HG03066 (cell line): ENCODE data around the gene PYROXD2.

Experiments used
- ATAC-seq: cut with Tn5 transposase; IDR thresholded peaks from one replicate; pipeline ENCODE4 v1.9.1; 2021; ENCODE audit warnings: low read depth; ENCODE audit not compliant: unreplicated experiment

PYROXD2 gene

GRCh38 chr10:98414932-98415730 lies at the start of gene PYROXD2:
Gene PYROXD2 (minus strand): TSS chr10:98415182. CDS start chr10:98415135, 47 bp downstream.
- ATAC-seq, result peak; percentile 68

- no peak for ATAC-seq
These were observed 49.2 kb upstream of the PYROXD2 start for GRCh38 chr10:98463976-98464754.

- ATAC-seq, result no peak
These were observed 48.0 kb upstream of the PYROXD2 start for GRCh38 chr10:98463016-98463415.

DNA sequence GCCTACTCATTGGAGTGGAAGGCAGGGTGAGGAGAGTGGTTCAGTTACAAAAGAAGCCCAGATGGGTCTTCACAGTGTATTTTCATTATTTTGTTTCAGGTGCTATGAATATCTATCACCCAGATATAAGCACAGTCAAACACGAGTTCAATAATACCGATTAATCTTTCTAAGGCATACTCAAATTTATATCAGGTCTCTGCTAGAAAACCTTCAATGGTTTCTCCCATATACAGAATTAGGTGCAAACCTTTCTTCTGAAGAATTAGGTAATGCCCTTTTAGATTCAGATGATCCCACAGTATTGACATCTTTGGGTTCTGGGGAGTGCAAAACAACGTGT lies 46.5 kb upstream of the PYROXD2 start:
- no peak for ATAC-seq

GRCh38 chr10:98460837-98461499 lies 46.0 kb upstream of the PYROXD2 start:
- ATAC-seq, result no peak

DNA sequence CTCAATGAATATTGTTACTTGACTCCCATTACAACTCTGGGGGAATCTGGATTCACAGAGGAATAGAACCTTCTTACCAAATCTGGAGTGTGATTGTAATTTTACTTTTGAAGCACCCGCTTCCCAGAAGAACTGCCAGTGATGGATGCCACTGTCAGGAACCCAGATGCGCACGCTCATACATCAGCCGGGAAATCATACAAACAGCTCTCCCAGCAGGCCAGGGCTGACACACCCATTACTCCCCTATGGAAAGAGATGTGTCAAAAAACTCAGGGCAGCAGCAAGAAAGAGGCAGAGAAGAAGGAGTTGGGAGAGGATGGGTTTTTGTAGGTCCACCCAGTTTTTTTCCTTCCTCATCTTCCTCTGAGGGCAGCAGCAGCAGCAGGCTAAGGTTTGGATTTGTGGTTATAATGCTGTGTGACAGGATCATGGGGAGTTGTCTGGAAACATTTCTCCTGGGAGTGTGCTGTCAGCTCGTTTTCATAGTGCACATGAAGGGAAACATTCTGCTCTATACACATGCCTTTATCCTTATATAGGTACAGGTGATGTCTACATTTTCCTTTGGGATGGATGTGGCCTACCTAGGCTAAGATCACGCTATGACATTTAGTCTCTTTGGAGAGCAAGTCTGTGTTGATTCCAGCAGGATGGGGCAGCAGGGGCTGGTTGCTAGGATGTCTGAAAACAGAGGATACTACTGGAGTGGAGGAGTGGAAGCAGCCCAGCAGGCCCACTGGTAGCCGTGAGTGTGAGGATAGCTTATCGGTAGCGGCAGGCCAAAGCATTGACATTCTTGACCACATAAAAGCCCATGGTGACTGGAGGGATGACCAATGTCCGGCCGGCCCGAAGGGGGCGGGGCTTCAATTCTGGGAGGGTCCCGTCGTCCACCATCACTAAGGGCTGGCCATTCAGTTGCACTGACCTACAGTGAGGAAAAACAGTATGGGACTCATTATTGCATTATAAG lies 44.1 kb upstream of the PYROXD2 start:
- ATAC-seq, result no peak

GRCh38 chr10:98457721-98458120 lies 42.7 kb upstream of the PYROXD2 start:
- ATAC-seq, result no peak

DNA sequence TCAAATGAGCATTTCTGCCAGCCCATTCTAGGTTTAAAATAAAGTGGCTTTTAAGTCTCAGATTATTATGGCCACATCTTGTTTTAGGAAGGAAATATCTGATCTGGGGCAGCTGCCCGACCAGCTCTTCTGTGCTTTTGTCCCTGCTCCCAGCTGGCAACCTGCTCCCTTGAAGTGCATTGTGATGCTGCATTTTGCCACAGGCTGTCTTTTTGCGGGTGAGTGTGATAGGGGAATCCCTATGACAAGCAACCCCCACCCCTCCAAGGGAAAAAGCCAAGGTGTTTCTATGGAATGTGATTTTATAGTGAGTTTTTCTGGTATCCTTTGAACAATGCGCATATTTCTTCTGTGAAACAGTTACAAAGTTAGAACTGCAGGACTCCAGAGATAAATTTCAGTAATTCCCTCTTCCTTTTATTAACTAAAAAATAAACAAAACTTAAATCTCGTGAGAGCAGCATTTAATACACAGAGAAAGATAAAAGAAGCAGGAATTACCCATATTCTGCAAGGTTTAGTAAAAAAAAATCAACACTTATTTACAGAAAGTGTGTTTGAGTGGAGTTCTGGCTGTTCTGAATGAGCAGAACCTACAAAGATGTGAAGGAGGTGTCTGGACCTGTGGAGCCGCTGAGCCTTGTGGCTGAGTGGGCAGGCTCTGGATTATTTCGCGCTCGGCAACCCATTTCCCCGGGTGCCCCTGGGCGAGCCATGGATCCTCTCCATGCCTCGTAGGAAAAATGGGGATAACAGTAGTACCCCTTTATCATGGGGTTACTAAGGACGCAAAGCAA lies 41.9 kb upstream of the PYROXD2 start:
- no peak for ATAC-seq

GRCh38 chr10:98456043-98456570 lies 41.1 kb upstream of the PYROXD2 start:
- ATAC-seq, result no peak

DNA sequence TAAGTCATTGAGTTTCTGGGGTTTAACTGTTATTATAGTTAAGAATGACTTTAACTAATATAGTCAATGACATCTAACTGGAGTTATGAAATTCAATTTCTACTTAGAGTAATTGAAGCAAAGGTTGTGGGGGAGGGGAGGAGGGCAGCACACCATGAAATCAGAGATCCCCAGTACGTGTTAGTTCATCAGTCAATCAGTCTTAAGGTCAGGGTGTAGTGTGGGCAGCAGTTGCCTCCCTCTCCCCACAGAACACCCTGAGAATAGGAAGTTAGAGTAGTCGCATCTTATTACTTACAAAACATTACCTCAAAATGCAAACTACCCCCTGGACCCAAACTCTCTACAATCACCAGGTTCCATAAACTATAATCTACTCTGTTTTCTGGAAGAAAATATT lies 38.7 kb upstream of the PYROXD2 start:
- no peak for ATAC-seq

- ATAC-seq, result no peak
These were observed 35.6 kb upstream of the PYROXD2 start for GRCh38 chr10:98450618-98451017.

- ATAC-seq, result no peak
These were observed 34.3 kb upstream of the PYROXD2 start for GRCh38 chr10:98449287-98449686.

- peak; percentile 74 for ATAC-seq
These were observed 31.8 kb upstream of the PYROXD2 start, which contains the start of gene HPS1 for GRCh38 chr10:98446661-98447221. Gene HPS1 (minus strand): TSS chr10:98446935. CDS start chr10:98443240, 3,695 bp downstream.

- peak; percentile 29 for ATAC-seq
These were observed 31.2 kb upstream of the PYROXD2 start for GRCh38 chr10:98446151-98446660.

GRCh38 chr10:98445200-98445812 lies 30.3 kb upstream of the PYROXD2 start:
- no peak for ATAC-seq

DNA sequence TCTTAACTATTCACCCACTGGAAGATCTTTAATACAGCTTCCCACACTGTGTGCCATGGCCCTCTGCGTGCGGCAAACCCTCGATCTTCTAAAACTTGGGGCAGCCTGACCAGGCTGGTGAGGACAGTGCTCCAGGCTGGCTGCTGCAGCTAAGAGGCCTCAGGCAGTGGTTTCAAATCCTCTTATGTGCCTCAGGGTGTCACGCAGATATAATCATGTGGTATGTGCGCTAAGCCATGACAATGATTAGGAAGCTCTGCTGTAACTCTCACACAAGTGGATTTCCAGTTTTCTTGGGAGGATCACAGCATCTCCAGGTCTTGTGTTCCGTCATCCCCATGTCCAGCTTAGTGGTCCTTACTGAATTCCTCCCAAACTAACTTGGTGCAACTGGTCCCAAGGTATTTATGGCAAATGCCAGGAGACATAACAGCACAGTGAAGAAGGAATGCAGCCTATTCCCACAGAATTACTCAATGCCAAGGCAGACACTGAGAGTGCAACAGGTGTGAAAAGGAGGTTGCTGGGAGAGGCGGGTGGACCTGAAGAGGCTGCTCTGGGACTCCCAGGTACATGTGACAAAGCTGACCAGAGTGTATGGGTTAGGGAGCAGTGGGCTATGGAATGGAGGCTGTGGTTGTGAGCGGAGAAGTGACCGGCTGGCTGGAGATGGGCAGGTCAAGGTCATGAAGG lies 29.5 kb upstream of the PYROXD2 start:
- ATAC-seq, result no peak

DNA sequence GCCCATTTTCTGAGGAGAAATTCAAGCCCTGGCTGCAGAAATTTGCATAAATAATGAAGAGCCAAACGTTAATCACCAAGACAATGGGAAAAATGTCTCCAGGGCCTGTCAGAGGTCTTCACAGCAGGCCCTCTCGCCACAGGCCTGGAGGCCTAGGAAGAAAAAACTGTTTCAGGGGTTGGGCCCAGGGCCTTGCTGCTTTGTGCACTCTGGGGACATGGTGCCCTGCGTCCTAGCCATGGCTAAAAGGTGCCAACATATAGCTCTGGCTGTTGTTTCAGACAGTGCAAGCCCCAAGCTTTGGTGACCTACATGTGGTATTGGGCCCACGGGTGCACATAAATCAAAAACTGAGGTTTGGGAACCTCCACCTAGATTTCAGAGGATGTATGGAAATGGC lies 23.7 kb upstream of the PYROXD2 start:
- ATAC-seq, result no peak

GRCh38 chr10:98436704-98437103 lies 21.7 kb upstream of the PYROXD2 start:
- ATAC-seq, result no peak
